Activated CD8-positive, alpha-beta memory T cell treated with anti-CD3 and anti-CD28 coated beads for 48 hours (primary cell): Measurements from ENCODE around the gene PLPPR3.
"Not testable (repeated sequence)": the region's sequence is repeated elsewhere in the genome, so short reads cannot be mapped to it uniquely, and the experiment has no call there.

ENCODE experiments used
- DNase-seq, 3 experiments: peaks; one replicate each; pipeline ENCODE4 v3.0.0-alpha.2; 2020; ENCODE audit warnings: low read depth in 2 of 3, low spot score in 2 of 3

PLPPR3 gene

DNA sequence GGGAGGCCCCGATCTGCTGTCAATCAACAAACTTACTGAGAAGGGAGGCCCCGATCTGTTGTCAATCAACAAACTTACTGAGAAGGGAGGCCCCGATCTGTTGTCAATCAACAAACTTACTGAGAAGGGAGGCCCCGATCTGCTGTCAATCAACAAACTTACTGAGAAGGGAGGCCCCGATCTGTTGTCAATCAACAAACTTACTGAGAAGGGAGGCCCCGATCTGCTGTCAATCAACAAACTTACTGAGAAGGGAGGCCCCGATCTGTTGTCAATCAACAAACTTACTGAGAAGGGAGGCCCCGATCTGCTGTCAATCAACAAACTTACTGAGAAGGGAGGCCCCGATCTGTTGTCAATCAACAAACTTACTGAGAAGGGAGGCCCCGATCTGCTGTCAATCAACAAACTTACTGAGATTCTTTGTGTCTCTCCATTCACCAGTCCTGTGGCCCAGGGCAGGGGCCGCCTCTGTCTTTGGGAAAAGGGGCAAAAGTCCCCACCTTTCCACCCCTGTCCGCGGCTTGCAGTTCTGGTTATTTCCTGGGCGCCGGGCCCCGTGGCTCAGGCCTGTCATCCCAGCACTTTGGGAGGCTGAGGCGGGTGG, 32.0 kb upstream of the PLPPR3 start:
- not testable (repeated sequence) for DNase-seq

DNA sequence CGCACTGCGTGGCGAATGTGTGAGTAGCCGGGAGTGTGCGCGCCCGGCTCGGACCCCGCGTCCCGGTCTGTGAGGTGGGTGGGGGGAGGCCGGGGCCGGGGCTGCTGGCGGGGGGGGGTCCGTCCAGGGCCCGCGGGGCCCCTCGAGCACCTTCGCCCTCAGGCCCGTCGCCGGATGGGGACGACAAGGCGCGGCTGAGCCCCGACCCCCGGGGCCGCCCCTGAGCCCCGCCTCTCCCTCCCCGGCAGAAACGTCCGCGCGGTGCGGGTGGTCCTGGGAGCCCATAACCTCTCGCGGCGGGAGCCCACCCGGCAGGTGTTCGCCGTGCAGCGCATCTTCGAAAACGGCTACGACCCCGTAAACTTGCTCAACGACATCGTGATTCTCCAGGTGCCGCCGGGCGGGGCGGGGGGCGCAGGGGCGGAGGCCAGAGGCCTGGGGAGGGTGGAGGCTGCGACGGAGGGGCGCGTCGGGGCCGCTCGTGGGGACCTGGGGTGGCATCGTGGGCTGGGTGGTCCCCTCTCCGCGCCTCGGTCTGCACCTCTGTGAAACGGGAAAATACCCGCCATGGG, 31.3 kb upstream of the PLPPR3 start:
- no peak for DNase-seq

DNA sequence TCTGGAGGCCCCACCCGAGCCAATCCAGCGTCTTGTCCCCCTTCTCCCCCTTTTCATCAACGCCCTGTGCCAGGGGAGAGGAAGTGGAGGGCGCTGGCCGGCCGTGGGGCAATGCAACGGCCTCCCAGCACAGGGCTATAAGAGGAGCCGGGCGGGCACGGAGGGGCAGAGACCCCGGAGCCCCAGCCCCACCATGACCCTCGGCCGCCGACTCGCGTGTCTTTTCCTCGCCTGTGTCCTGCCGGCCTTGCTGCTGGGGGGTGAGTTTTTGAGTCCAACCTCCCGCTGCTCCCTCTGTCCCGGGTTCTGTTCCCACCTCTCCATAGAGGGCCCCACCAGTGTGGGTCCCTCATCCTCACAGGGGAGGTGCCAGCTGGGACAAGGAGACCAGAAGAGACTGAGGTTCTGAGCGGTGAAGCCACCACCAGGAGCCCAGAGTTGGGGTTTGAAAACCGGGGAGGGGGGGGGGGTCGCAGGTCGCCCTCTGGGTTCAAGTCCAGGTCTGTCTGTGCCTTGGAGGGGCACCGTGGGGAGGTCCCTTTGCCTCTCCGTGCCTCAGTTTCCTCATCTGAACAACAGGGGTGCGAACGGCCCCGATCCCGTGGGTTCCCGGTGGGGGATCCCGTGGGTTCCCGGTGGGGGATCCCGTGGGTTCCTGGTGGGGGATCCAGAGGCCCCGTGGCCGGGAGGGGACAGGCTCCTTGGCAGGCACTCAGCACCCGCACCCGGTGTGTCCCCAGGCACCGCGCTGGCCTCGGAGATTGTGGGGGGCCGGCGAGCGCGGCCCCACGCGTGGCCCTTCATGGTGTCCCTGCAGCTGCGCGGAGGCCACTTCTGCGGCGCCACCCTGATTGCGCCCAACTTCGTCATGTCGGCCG, 30.6 kb upstream of the PLPPR3 start, which contains the start of gene ELANE:
Gene ELANE (plus strand): TSS at position 168 of the 878 bp plus-strand sequence. CDS start 26 bp downstream, at position 194.
- DNase-seq, result no peak

DNA sequence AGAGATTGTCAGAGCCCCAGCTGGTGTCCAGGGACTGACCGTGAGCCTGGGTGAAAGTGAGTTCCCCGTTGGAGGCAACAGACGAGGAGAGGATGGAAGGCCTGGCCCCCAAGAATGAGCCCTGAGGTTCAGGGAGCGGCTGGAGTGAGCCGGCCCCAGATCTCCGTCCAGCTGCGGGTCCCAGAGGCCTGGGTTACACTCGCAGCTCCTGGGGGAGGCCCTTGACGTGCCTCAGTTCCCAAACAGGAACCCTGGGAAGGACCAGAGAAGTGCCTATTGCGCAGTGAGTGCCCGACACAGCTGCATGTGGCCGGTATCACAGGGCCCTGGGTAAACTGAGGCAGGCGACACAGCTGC, 29.2 kb upstream of the PLPPR3 start:
- DNase-seq, result no peak

DNA sequence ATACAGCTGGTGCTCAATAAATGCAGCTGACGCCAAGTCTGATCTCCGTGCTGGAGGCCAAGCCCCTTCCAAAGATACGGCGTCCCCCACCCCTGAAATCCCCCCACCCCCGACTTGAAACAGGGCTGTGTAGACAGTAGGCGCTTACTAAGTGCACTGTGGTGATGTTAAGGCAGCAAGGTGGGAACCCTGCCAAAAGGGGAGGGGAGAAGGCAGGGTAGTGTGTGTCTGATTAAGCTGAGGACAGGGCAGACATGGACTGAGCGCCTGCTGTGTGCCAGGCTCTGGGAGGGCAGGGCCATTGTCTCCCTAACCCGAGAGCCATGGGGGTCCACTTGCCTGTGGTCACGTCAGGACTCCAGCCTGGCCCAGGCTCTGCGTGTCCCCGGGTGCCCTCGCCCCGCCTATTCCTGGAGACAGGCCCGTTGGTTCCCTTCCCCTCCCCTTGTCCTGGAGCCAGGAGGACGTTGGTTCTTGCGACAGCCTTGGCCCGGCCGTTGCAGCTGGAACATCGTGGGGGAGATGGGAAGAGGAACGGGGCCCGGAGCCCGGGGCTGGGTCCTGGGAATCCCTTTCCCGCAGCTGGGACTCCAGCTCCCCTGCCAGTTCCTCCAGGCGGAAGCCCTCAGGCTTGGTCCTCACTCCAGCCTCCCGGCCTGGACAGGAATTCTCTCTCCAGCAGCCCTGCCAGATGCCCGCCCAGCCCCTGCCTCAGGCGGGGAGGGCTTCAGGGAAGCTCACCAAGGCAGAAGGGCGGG, 28.6 kb upstream of the PLPPR3 start:
- no peak for DNase-seq

DNA sequence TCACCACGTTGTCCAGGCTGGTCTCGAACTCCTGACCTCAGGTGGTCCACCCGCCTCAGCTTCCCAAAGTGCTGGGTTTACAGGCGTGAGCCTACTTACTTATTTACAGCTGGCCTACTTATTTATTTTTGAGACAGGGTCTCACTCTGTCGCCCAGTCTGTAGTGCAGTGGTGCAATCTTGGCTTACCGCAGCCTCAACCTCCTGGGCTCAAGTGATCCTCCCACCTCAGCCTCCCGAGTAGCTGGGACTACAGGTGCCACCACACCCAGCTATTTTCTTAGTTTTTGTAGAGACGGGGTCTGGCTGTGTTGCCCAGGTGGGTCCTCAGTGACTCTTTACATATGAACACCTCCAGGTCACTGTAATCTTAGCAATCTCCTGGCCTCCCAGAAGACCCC, 27.4 kb upstream of the PLPPR3 start:
- DNase-seq, result not testable (repeated sequence)

DNA sequence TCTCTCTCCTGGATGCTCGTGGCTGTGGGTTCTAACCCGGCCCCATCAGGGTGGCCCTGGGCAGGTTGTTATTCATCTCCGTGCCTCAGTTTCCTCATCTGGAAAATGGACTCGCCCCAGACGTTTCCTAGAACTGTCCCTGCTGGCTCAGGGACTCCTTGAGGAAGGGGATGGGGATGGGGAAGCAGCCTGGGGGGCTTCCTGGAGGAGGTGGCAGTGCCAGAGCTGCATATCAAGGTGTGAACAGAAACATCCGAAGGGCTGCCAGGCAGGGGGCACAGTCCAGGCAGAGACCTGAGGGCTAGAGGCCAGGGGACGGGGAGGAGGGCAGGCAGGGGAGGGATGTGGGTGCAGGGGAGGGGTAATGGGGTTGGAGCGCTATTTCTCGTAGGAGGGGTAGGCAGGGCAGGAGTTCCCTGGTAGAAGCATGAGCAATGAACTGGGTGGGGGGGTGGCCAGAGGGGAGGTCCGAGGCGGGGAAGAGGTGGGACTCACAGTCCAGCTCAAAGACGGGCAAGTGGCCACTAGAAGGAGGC, 26.7 kb upstream of the PLPPR3 start:
- no peak for DNase-seq

DNA sequence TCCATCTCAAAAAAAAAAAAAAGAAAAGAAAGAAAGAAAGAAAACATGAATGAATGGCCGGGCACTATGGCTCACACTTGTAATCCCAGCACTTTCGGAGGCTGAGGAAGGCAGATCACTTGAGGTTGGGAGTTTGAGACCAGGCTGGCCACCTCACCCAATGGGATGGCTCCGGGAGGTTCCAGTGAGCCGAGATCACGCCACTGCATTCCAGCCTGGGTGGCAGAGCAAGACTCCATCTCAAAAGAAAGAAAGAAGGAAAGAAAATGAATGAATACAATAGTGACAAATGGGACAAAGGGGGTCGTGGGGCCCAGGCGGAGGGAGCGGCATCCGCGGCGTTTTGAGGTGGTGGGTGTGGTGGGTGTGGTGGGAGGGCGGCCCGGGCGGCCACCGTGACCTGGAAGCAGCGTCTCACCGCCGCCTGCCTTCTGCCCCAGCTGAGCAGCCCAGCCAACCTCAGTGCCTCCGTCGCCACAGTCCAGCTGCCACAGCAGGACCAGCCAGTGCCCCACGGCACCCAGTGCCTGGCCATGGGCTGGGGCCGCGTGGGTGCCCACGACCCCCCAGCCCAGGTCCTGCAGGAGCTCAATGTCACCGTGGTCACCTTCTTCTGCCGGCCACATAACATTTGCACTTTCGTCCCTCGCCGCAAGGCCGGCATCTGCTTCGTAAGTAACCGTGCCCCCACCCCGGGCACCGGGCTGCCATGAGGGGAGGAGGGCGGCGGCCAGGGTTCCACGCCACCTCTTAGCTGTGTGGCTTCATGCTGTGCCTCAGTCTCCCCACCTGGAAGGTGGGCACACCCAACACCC, 24.2 kb upstream of the PLPPR3 start:
- no peak for DNase-seq

DNA sequence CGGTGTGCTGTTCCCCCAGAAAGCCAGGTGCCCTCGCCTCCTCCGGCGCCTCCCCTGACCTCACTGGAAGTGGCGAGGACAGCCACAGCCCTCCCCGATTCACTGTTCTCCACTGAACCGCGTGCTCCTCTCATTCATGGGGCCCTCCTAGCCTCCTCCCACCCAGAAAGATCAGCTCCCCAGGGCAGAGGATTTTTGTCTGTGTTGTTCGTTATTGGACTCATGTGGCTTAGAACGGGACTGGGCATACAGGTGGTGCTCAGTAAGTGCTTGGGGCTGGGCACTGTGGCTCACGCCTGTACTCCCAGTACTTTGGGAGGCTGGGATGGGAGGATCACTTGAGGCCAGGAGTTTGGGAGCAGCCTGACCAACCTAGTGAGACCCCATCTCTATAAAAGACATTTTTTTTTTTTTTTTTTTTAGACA, 22.8 kb upstream of the PLPPR3 start:
- DNase-seq, result no peak

DNA sequence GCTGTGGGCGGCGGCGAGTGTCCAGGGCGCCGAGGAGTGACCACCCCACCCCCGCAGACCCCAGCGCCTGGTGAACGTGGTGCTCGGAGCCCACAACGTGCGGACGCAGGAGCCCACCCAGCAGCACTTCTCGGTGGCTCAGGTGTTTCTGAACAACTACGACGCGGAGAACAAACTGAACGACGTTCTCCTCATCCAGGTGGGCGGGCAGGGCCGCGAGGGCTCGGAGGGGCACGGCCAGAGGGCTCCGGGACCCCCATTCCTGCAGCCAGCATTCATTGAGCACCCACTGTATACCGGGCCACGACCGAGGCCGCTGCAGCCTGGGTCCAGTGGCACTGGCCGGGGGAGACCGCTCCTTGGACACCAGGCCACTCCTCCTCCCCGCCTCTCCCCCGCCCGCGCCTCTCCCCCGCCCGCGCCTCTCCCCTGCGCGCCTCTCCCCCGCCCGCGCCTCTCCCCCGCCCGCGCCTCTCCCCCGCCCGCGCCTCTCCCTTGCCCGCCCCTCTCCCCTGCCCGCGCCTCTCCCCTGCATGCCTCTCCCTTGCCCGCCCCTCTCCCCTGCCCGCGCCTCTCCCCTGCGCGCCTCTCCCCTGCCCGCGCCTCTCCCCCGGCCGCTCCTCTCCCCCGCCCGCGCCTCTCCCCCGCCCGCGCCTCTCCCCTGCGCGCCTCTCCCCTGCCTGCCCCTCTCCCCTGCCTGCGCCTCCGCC, 22.2 kb upstream of the PLPPR3 start:
- no peak for DNase-seq

DNA sequence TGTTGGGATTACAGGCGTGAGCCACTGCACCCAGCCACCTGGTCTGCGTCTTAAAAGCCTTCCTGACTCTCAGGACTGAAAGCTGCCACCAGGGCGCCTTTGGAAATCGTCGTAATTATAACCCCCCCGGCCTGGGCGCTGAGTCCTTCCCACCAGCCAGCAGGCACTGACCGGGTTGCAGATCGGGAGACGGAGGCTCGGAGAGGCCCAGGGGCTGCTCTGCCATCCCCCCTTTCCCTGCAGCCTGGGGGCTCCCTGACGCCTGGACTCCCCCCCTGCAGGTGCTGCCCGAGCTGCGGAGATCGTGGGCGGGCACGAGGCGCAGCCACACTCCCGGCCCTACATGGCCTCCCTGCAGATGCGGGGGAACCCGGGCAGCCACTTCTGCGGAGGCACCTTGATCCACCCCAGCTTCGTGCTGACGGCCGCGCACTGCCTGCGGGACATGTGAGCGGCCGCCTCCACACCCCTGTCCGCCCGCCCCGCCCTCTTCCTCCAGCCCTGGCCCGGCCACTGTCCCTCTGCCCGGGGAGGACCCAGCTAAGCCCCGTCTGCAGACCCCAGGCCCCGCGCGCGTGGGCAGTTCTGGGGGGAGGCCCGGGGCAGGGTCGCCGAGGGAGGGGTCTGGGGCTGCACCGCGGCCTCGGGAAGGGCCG, 21.6 kb upstream of the PLPPR3 start:
- DNase-seq, result no peak

DNA sequence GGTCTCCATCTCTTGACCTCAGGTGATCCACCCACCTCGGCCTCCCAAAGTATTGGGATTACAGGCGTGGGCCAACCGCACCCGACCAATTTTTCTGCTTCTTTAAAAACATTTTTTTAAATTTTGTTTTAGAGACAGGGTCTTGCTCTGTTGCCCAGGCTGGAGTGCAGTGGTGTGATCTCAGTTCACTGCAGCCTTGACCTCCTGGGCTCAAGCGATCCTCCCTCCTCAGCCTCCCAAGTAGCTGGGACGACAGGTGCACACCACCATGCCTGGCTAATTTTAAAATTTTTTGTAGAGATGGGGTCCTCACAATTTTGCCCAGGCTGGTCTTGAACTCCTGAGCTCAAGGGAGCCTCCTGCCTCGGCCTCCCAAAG, 21.0 kb upstream of the PLPPR3 start:
- not testable (repeated sequence) for DNase-seq

DNA sequence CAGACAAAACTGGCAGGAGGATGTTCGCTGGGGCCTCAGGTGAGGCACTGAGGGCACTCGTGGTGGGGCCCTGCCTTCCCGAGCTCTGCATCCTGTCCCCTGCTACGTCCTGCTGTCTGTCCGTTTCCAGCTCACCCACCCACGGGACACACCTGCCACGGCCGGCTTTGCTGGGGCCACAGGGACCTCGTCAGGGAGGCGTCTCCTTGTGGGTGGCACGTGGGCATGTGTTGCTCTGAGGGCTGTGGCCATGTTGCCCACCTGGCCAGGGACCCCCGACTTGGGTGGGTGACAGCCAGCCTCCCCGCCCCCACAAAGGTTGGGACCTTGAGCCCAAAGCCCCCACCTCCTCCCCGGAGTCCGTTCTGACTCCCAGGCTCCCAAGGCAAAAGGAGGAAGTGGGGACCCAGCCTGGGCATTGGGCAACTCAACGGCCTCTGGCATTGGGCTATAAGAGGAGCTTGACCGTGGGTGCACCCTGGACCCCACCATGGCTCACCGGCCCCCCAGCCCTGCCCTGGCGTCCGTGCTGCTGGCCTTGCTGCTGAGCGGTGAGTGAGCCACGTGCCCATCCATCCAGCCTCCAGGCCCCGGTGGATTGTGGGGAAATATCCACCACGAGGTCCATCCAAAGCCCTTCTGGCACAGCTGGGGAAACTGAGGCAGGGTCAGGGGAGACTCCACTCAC, 18.9 kb upstream of the PLPPR3 start, which contains the start of gene PRTN3:
Gene PRTN3 (plus strand): TSS at position 481 of the 688 bp plus-strand sequence. CDS start 10 bp downstream, at position 491.
- DNase-seq, result no peak

DNA sequence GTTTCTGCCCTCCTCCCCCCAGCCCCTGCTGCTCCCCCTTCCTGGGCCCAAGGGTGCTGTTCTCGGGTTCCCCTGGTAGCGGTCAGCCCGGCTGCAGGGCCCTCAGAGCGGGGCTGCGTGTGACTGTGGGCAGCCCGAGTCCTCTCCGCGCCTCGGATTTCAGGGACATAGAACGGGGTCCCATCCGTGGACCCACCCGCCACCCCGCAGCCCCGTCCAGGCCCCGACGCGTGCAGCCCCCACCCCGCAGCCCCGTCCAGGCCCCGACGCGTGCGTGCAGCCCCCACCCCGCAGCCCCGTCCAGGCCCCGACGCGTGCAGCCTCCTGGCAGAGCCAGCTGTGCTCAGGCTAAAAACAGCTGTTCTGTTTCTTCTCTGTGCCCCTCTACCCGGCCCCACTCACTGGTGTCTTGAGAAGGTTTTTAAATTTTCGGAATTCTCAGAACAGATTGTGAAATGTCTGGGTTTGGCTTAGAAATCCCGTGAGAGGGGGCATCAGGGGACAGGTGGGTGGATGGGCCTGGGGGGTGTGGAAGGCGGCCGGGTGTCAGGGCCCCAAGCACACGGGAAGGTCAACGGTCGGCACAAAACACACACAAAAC, 13.6 kb upstream of the PLPPR3 start:
- no peak for DNase-seq

DNA sequence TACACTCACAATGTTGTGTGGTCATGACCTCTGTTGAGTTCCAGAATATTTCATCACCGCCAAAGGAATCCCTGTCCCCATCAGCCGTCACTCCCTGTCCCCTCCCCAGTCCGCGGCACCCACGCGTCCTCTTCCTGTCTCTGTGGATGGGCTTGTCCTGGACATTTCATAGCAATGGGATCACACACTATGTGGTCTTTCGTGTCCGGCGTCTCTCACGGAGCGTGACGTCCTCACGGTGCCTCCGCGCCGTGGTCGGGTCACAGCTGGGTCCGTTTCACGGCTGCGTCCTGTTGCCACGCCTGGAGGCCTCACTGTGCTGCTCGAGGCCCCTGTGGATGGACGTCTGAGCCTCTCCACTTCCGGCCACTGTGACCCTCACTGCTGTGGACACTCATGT, 12.5 kb upstream of the PLPPR3 start:
- DNase-seq, result no peak

DNA sequence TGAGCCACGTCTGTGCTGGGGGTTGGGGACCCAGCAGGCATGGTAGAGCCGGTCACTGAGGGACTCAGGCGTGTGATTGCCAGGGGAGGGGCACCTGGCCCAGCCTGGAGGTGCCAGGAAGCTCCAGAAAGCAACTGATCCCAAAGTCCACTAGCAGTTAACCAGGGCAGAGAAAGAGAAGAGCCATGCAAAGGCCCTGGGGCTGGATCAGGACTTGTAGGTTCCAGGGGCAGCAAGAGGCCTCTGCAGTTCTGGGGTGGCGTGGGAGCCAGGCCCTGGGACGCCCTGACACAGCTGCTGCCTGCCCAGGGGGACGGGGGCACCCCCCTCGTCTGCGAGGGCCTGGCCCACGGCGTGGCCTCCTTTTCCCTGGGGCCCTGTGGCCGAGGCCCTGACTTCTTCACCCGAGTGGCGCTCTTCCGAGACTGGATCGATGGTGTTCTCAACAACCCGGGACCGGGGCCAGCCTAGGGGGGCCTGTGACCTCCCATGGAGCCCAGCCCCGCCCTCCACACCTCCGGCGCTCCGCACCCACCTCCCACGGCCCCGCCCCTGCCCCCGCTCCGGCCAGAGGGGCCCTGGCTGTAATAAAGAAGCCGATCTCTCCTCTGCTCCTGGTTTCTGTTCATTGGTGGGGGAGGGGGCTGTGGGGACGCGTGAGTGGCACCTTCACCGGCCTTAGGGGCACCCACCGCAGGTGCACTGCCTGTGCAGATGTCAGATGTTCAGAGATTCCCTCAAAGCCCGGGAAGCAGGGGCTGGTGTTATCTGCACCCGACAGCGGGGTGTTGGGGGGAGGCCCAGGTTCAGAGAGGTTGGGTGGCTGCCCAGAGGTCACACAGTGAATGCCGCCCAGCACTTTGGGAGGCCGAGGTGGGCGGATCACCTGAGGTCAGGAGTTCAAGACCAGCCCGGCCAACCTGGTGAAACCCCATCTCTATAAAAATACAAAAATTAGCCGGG, 9.9 kb upstream of the PLPPR3 start:
- DNase-seq, result no peak

DNA sequence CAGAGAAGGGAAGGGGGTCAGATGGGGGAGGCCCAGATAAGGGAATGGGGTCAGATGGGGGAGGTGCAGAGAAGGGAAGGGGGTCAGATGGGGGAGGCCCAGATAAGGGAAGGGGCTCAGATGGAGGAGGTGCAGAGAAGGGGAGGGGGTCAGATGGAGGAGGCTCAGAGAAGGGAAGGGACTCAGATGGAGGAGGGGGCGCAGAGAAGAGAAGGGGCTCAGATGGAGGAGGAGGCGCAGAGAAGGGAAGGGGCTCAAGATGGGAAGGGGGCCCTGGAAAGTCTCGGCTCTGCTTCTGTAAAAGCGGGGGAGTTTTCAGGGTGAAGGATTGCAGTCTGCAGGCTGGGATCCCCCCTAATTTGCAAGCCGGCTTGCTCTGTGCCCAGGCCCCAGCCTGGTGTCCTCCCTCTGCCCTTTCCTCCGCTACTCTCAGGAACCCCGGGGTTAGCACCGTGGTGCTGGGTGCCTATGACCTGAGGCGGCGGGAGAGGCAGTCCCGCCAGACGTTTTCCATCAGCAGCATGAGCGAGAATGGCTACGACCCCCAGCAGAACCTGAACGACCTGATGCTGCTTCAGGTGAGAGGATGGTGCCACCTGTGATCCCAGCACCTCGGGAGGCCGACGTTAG, 7.5 kb upstream of the PLPPR3 start:
- no peak for DNase-seq
